GM19238 (cell line): ENCODE data around the gene RTN4RL1.

Experiments used
- DNase-seq: peaks from one replicate; pipeline ENCODE4 v3.0.0; 2011; ENCODE audit warnings: low spot score; ENCODE audit not compliant: insufficient read length

Gene RTN4RL1

GRCh38 chr17:1948517-1948825 is 76.7 kb downstream of the RTN4RL1 start:
- DNase-seq: no peak

DNA sequence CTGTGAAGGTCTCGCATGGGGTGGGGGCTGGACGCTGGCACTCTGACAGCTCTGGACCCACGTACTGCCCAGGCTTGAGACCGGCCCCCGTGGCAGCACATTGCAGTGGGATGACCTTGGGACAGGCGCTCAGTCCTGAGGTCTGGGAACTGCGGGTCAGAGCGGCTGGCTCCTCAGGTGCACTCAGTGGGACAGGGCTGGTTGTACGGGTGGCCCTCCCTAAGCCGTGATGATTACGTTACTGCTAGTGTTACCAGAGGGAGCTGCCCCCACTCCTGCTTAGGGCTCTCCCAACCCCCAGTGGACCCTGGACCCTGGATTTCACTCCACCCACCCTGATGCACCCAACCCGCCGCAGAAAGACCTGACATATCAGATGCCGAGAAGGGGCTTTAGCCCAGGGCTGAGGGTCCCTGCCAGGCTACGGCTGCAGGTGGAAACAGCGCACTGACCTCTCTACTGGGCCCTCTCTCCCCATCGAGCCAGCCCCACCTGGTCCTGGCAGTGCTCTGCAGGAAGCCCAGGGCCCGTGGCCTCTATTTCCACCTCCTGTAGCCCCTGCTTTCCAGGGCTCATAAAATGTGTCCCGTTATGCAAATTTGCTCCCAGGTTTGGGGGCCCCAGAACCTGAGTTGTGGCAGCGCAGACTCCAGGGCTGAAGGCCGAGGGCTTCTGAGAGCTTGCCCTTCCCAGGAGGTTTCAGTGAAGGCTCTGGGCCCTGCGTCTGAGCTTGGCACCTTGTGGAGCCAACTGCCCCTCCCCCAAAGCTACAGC is 77.2 kb downstream of the RTN4RL1 start:
- no peak for DNase-seq

DNA sequence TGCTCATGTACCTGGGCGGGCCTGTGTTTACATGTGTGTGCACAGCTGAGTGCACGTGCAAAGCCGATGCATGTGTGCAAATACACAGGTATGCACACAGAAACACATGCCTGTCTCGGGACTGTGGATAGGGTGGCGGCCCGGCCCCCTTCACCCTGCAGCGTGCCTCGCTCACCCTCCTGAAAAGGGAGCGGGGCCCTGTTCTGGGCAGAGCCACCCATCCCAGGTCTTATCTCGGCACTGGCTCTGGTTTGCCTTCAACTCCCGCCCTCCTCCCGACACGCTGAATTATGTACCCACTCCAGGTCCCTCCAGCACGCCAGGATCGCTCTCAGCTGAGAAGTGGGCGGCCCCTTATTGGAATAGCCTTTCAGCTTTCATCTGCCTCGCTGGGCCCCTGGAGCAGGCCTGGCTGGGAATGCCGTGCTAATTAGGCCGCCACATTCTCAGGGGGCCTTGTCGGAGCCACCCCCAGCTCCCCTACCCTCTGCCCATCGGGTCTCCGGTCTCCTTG is 77.8 kb downstream of the RTN4RL1 start:
- no peak for DNase-seq

DNA sequence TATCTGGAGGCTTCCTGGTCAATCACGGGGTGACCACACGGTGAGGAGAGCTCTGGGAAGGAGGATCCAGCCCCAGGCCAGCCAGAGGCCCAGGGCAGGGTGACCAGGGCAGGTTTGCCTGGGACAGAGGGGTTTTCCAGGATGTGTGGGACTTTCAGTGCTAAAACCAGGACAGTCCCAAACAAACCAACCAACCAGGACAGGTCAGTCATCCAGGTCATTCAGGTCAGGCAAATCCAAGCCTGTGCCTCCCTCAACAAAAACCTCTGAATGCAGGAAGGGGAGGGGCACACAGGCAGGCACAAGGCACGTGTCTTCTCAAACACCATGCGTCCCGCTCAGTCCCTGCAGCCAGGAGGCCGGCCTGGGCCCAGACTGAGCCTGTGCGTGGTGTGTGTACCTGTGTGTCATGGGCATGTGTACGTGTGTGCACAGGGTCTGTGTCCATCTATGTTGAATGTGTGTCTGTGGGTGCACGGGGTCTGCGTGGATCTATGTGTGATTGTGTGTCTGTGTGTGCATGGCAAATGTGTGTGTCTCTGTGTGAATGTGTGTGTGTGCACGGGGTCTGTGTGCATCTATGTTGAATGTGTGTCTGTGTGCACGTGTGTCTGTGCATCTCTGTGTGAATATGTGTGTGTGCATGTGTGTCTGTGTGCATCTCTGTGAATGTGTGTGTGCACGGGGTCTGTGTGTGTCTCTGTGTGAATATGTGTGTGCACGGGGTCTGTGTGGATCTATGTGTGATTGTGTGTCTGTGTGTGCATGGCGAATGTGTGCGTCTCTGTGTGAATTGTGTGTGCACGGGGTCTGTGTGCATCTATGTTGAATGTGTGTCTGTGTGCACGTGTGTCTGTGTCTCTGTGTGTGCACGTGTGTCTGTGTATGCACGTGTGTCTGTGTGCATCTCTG is 78.9 kb downstream of the RTN4RL1 start:
- DNase-seq: no peak

GRCh38 chr17:1945621-1946020 is 79.5 kb downstream of the RTN4RL1 start:
- no peak for DNase-seq

GRCh38 chr17:1943436-1943831 is 81.7 kb downstream of the RTN4RL1 start:
- no peak for DNase-seq

GRCh38 chr17:1942666-1943435 is 82.3 kb downstream of the RTN4RL1 start:
- DNase-seq: no peak

DNA sequence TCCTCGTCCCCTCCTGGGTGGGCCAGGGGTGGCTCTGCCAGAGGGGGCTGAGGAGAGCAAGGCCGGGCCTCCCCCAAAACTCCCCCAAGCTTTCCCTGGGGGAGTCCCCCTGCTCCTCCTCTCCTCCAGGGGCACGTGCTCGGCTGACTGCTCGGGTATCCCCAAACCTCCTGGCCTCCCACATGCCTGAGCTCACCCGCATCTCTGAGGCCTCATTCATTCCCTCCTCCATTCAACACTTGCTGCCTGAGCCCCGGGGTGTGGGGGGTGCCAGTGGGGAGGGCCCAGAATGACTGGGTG is 83.1 kb downstream of the RTN4RL1 start:
- no peak for DNase-seq

- no peak for DNase-seq
Measured at GRCh38 chr17:1941272-1942065, 83.7 kb downstream of the RTN4RL1 start.

GRCh38 chr17:1940810-1941185 is 84.3 kb downstream of the RTN4RL1 start:
- DNase-seq: no peak

- no peak for DNase-seq
Measured at GRCh38 chr17:1939981-1940809, 84.9 kb downstream of the RTN4RL1 start.

DNA sequence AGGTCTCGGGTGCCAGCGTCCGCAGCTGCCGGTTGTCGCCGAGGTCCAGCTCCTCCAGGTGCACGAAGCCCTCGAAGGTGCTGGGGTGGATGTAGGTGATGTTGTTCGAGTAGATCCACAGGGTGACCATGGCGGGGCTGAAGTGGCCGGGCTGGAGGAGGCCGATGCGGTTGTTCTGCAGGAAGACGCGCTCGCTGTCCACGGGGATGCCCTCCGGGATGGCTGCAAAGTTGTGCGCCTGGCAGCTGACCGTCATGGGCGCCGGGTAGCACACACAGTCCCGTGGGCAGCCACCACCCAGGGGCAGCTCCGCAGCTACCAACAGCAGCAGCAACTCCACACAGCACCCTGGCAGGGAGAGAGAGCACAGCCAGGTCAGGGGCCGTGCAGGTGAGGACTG is 87.7 kb downstream of the RTN4RL1 start:
- DNase-seq: no peak

DNA sequence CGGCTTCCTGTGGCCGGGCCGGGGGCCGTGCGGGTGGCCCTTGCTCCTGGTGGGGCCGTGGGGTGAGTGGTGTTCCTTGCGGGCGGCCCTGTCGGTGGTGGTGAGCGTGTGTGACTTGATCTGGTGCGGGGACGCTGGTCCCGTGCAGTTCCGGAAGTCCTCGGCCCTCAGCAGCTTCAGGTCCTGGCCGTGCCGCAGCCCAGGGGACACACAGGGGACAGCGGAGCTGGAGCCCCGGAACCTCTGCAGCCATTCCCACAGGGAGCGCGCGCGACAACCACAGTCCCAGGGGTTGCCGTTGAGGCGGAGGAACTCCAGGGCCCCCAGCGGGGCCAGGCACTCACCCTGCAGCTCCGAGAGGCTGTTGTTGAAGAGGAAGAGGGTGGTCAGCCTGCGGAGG is 88.4 kb downstream of the RTN4RL1 start:
- DNase-seq: no peak

GRCh38 chr17:1934901-1935300 is 90.2 kb downstream of the RTN4RL1 start:
- DNase-seq: no peak

DNA sequence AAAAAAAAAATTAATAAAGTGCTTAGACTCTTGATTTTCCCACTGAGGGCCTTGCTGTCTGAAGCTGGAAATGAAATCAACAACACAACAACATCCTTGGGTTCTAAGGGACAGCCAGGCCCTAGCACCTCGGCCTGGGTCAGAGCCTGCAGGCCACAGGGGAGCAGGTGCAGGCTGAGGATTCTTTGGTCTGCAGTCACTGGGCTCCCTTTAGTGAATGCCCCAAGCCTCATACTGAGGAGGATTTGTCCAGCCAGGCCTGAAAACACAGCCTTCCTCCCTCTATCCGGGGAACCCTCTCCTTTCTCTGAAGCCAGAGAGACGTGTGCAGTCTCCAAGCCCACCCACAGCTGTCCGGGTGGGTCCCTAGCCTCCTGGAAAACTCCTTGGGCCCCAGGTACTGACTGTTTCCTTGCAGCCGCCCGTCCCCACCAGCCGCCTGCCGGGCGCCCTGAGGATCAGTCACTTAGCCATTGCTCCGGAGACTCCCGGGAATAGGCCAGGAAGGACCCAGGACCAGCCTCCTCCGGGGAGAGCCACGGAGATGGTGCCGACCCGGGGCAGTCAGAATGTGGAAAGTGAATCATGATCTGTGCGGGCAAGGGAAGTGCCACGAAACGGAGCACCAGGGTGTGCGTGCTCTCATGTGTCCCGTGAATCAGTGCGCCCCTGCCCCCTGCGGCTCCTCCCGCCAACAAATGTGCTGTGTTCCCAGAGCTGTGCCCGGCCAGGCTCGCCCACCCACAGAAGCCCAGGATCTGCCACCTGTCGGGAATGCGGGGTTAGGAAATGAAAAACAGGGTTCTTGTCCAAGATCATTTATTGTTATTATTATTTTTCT is 91.0 kb downstream of the RTN4RL1 start:
- no peak for DNase-seq

DNA sequence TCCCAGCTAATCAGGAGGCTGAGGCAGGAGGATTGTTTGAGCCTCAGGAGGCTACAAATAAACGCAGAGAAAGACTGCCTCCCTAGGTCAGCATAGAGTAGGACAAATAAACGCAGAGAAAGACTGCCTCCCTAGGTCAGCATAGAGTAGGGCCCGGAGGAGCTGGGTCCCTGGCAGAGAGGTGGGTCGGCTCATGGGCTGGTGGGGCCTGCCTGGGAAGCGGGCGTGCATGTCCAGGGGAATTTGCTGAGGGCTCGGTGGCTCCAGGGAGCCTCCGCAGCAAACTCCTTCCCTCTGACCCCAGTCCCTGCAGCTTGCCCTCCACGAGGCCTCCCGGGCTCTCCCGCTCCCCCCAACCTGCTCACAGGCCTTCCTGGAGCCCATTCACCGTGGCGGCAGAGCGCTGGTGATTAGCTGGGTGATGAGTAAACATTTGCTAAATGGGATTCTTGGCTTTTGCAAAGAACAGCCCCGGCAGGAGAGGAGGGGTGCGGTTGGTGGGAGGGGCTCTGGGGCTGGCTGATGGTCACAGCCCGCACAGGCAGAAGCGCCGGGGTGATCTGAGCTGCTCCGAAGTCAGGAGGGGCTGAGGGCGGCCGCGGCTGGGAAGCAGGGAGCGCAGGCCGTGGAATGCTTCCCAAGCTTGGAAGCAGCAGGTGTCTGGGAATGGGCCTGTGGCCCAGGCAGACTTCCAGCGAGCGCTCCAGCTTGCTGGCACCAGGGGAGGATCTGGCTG is 93.1 kb downstream of the RTN4RL1 start:
- DNase-seq: no peak

- no peak for DNase-seq
Measured at GRCh38 chr17:1930337-1930645, 94.8 kb downstream of the RTN4RL1 start.

DNA sequence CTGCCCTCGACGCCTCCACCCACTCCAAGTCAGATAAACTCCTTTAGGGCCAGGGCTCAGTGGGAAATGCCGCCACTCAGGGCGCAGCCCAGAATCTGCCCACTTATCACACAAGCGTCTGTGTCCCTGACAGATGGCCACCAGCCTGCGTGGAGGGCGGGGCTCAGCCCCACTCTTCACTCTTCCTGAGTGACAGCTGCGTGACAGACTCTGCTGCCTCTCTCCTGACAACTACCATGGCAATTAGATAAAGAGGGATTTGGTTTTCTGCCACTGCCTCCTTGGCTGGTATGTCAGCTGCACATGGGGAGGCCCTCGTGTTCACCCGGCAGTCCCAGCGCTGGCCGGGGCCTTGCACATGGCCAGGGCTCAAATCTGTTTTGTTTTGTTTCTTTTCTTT is 96.2 kb downstream of the RTN4RL1 start:
- DNase-seq: no peak

- DNase-seq: no peak
Measured at GRCh38 chr17:1920948-1921351, 104.2 kb downstream of the RTN4RL1 start.
